ENCODE measurements around the gene SIGLEC1. TPM values are rescaled to one million over a fixed set of nuclear protein-coding genes. Genes with fewer than 3 reads are reported as not detected.

The SIGLEC1 gene
- total RNA-seq, 2 experiments from 2014 or later, result 0.03 TPM; not detected in 1

DNA sequence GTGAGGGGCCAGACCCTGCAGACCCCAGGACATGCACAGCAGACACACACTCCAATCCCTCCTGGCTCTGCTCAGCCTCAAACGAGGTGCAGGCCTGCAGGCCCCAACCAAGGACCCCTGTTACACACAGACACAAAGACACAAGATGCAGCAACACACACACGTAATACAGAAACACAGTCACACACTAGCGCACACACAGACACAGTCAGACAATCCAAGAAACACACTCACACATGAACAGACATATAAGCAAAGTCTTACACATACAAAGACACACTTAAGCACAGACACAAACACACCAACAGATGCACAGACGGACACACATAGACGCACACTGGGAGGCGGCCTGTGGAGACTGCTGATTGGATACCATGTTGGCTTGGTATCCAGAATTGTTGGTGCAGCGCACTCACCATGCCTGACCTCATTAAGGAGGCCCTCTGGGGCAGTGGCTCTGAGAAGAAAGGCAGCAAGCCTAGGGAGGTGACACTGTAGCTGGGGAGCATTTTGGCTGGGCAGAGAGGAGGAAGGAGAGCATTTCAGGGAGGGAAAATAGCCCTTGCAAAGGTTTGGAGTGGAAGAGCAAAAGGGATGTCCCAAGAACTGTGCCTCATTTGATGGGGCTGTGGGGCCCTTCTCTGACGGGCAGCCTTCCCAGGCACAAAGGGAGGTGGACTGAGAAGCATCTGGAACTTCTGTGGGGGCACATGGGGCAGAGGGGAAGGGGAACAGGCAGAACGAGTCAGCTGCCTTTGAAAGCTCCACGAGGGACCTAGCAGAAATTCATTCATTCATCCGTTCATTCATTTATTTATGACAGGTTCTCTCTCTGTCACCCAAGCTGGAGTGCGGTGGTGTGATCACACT, 18.6 kb upstream of the SIGLEC1 start:
- Mint-ChIP-seq H3K27ac (no peak overlapping the region), H3K4me1 (peaks cover 5% of the 10 kb centered on the region), H3K9me3 (no peaks in the 10 kb centered on the region), H3K27me3 (peaks cover 57% of the 10 kb centered on the region), H3K36me3 (ENCODE audit: low read depth) (no peaks in the 10 kb centered on the region), H3K4me3 (no peak overlapping the region)
- ChIA-PET CTCF (no interaction called here), POLR2A (no interaction called here)
- no peak for DNase-seq

GRCh38 chr20:3729811-3730540, 17.6 kb upstream of the SIGLEC1 start:
- CTCF ChIA-PET, result no interaction called here
- peaks cover 5% of the 10 kb centered on the region for H3K4me1 Mint-ChIP-seq
- POLR2A ChIA-PET, result no interaction called here
- H3K9me3 Mint-ChIP-seq, result no peaks in the 10 kb centered on the region
- H3K36me3 Mint-ChIP-seq (ENCODE audit: low read depth), result no peaks in the 10 kb centered on the region
- no peak overlapping the region for H3K27ac Mint-ChIP-seq
- no peak overlapping the region for H3K4me3 Mint-ChIP-seq
- peaks cover 56% of the 10 kb centered on the region for H3K27me3 Mint-ChIP-seq
- DNase-seq, result no peak

GRCh38 chr20:3729378-3729777, 17.0 kb upstream of the SIGLEC1 start:
- Mint-ChIP-seq H3K27me3 (peaks cover 61% of the 10 kb centered on the region), H3K4me3 (no peak overlapping the region), H3K4me1 (peaks cover 5% of the 10 kb centered on the region), H3K27ac (no peak overlapping the region), H3K36me3 (ENCODE audit: low read depth) (no peaks in the 10 kb centered on the region), H3K9me3 (no peaks in the 10 kb centered on the region)
- CTCF ChIA-PET, result no interaction called here
- POLR2A ChIA-PET, result no interaction called here
- no peak for DNase-seq

DNA sequence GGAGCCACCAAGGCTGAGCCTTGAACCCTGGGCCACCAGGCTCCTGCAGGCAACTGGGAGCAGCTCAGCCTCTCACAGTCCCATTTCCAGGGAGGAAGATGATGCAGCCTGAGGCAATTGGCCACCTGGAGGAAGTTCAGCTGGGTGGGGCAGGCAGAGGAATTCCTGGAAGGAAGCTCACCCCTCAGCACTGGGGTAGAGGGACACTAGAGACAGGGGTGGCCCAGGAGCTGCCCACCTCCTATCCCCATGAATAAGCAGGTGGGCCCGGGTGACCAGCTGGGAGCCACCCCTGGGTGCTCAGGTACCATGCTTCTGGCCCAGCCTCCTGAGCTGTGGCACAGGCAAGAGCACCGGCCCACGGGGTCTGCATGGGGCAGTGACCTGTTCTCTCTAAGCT, 16.5 kb upstream of the SIGLEC1 start:
- Mint-ChIP-seq H3K27me3 (peaks cover 63% of the 10 kb centered on the region), H3K4me3 (no peak overlapping the region), H3K9me3 (no peaks in the 10 kb centered on the region), H3K27ac (no peak overlapping the region), H3K36me3 (ENCODE audit: low read depth) (no peaks in the 10 kb centered on the region), H3K4me1 (peaks cover 7% of the 10 kb centered on the region)
- ChIA-PET POLR2A (no interaction called here), CTCF (no interaction called here)
- no peak for DNase-seq

GRCh38 chr20:3728354-3728753, 16.0 kb upstream of the SIGLEC1 start:
- no peaks in the 10 kb centered on the region for H3K36me3 Mint-ChIP-seq (ENCODE audit: low read depth)
- H3K4me3 Mint-ChIP-seq, result no peak overlapping the region
- H3K9me3 Mint-ChIP-seq, result no peaks in the 10 kb centered on the region
- H3K27ac Mint-ChIP-seq, result no peak overlapping the region
- CTCF ChIA-PET, result no interaction called here
- H3K4me1 Mint-ChIP-seq, result peaks cover 7% of the 10 kb centered on the region
- no peak for DNase-seq
- POLR2A ChIA-PET, result no interaction called here
- H3K27me3 Mint-ChIP-seq, result peaks cover 59% of the 10 kb centered on the region

GRCh38 chr20:3727401-3728021, 15.1 kb upstream of the SIGLEC1 start:
- POLR2A ChIA-PET, result no interaction called here
- Mint-ChIP-seq H3K36me3 (ENCODE audit: low read depth) (no peaks in the 10 kb centered on the region), H3K4me1 (peaks cover 7% of the 10 kb centered on the region), H3K4me3 (no peak overlapping the region), H3K9me3 (no peaks in the 10 kb centered on the region), H3K27me3 (peaks cover 59% of the 10 kb centered on the region), H3K27ac (no peak overlapping the region)
- CTCF ChIA-PET, result no interaction called here
- DNase-seq, result no peak

- ChIA-PET POLR2A (no interaction called here), CTCF (interaction anchor here (0.6 to 1.8 kb wide), 2 partner anchors 14 to 181 kb away, joined by 3 read pairs; no protein-coding TSS in a partner anchor)
- no peak for DNase-seq
- H3K4me1 Mint-ChIP-seq, result peaks cover 26% of the 10 kb centered on the region
- H3K4me3 Mint-ChIP-seq, result no peak overlapping the region
- peaks cover 57% of the 10 kb centered on the region for H3K27me3 Mint-ChIP-seq
- no peak overlapping the region for H3K27ac Mint-ChIP-seq
- peaks cover 2% of the 10 kb centered on the region for H3K9me3 Mint-ChIP-seq
- no peaks in the 10 kb centered on the region for H3K36me3 Mint-ChIP-seq (ENCODE audit: low read depth)
These were observed 12.0 kb upstream of the SIGLEC1 start for GRCh38 chr20:3724356-3724755.

GRCh38 chr20:3723284-3723683, 10.9 kb upstream of the SIGLEC1 start:
- Mint-ChIP-seq H3K9me3 (peaks cover 2% of the 10 kb centered on the region), H3K27me3 (peaks cover 52% of the 10 kb centered on the region), H3K27ac (no peak overlapping the region), H3K4me3 (no peak overlapping the region), H3K36me3 (ENCODE audit: low read depth) (no peaks in the 10 kb centered on the region), H3K4me1 (peaks cover 32% of the 10 kb centered on the region)
- POLR2A ChIA-PET, result no interaction called here
- CTCF ChIA-PET, result interaction anchor here (1.1 kb wide), 1 partner anchor 12 kb away, joined by 3 read pairs; no protein-coding TSS in a partner anchor
- DNase-seq, result no peak

GRCh38 chr20:3721912-3722311, 9.5 kb upstream of the SIGLEC1 start:
- Mint-ChIP-seq H3K4me3 (no peak overlapping the region), H3K36me3 (ENCODE audit: low read depth) (no peaks in the 10 kb centered on the region), H3K27ac (no peak overlapping the region), H3K9me3 (peaks cover 2% of the 10 kb centered on the region), H3K4me1 (peaks cover 35% of the 10 kb centered on the region), H3K27me3 (peaks cover 45% of the 10 kb centered on the region)
- ChIA-PET CTCF (interaction anchor here (1.0 kb wide), 1 partner anchor 22 kb away, joined by 5 read pairs; no protein-coding TSS in a partner anchor), POLR2A (no interaction called here)
- DNase-seq, result no peak

DNA sequence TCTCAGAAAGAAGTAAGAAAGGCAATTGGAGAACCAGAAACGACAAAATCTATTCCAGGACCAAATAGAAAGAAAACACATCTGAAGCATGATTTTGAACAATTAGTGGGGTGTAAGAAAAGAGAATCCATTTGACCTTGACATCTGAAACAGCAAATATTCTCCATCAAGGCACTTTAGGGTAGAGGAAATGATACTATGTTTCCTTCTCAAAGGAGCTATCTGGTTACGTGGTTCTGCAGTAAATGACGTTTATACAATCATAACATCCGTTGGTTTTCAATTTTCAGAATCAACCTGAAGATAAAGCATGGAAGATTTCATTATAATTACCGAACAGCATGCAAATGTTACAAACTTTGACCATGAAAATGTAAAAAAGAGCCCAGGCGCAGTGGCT, 8.2 kb upstream of the SIGLEC1 start:
- Mint-ChIP-seq H3K9me3 (peaks cover 2% of the 10 kb centered on the region), H3K36me3 (ENCODE audit: low read depth) (no peaks in the 10 kb centered on the region), H3K27ac (peak overlapping the region; percentile 33), H3K4me1 (peaks cover 35% of the 10 kb centered on the region), H3K4me3 (no peak overlapping the region), H3K27me3 (peaks cover 40% of the 10 kb centered on the region)
- ChIA-PET POLR2A (no interaction called here), CTCF (interaction anchor here (0.8 to 1.9 kb wide), 3 partner anchors 10 to 29 kb away, joined by 3 to 16 read pairs (median 4); no protein-coding TSS in a partner anchor)
- no peak for DNase-seq

- Mint-ChIP-seq H3K9me3 (peaks cover 2% of the 10 kb centered on the region), H3K36me3 (ENCODE audit: low read depth) (no peaks in the 10 kb centered on the region)
These were observed 7.7 kb upstream of the SIGLEC1 start for GRCh38 chr20:3720068-3720467.

GRCh38 chr20:3719046-3719445, 6.6 kb upstream of the SIGLEC1 start:
- CTCF ChIA-PET, result interaction anchor here (1.9 kb wide), 1 partner anchor 8 kb away, joined by 16 read pairs; no protein-coding TSS in a partner anchor
- H3K27ac Mint-ChIP-seq, result no peak overlapping the region
- POLR2A ChIA-PET, result interaction anchor here (1.0 kb wide), 1 partner anchor 52 kb away, joined by 3 read pairs; no protein-coding TSS in a partner anchor

More at GRCh38 chr20:3720068-3720467, 7.7 kb upstream of the SIGLEC1 start:
- POLR2A ChIA-PET, result interaction anchor here (1.0 kb wide), 1 partner anchor 53 kb away, joined by 3 read pairs; no protein-coding TSS in a partner anchor
- Mint-ChIP-seq H3K4me3 (no peak overlapping the region), H3K27ac (peak overlapping the region; percentile 33), H3K27me3 (peaks cover 40% of the 10 kb centered on the region), H3K4me1 (peaks cover 35% of the 10 kb centered on the region)
- no peak for DNase-seq
- CTCF ChIA-PET, result interaction anchor here (0.7 to 1.9 kb wide), 4 partner anchors 9 to 117 kb away, joined by 3 to 16 read pairs (median 4); no protein-coding TSS in a partner anchor

More at GRCh38 chr20:3719046-3719445, 6.6 kb upstream of the SIGLEC1 start:
- no peak for DNase-seq
- Mint-ChIP-seq H3K27me3 (peaks cover 32% of the 10 kb centered on the region), H3K4me3 (no peak overlapping the region), H3K36me3 (ENCODE audit: low read depth) (no peaks in the 10 kb centered on the region), H3K9me3 (peaks cover 2% of the 10 kb centered on the region), H3K4me1 (peaks cover 33% of the 10 kb centered on the region)

Data from activated CD4-positive, alpha-beta memory T cell treated with anti-CD3 and anti-CD28 coated beads, Interleukin-2, amount 10 ng/mL, durations not matched to agents 7 days and 5 days (primary cell).